NCI-H345 treated with DMSO at 0.1 percent for 48 hours (cell line): ENCODE data around the gene TBXA2R.

Experiments used
- DNase-seq: peaks from one replicate; lab custom pipeline; 2025; ENCODE audit not compliant: unreplicated experiment; lab: John Stamatoyannopoulos, UW

Gene TBXA2R

DNA sequence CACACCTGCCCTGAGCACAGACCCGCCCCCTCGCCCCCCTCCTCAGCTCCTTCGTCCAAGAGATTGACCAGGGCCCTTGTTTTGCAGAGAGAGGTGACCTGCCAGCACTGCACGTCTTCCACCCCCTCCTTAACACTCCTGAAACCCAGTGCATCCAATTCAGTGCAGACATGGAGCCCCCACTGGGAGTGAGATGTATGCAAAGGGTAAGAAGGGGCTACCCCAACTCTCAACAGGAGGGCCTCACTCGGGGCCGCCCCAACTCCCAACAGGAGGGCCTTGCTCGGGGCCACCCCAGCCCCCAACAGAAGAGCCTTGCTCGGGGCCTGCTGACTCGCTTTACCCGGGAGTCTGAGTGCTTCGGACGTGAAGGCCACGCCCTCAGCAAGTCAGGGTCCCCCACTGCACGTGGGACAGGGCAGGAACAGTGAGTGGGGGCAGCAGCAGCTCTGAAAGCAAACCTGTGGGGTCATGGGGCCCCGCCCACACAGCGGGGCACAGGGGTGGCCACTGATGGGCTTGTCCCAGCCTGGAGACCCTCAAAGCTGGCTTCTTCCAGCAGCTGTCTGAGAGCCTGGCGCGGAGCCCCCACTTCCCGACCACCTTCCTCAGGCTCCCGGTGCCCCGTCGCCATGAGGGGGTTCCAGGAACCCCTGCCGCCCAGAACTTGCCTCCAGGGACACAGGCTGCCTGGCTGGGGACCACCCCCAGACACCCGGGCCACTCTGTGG is 14.3 kb upstream of the TBXA2R start:
- DNase-seq, result no peak

GRCh38 chr19:3620145-3620816 is 13.6 kb upstream of the TBXA2R start:
- DNase-seq, result no peak

GRCh38 chr19:3619631-3620012 is 12.9 kb upstream of the TBXA2R start:
- DNase-seq, result no peak

- no peak for DNase-seq
These were observed 12.3 kb upstream of the TBXA2R start for GRCh38 chr19:3618811-3619630.

GRCh38 chr19:3618144-3618810 is 11.6 kb upstream of the TBXA2R start:
- no peak for DNase-seq

DNA sequence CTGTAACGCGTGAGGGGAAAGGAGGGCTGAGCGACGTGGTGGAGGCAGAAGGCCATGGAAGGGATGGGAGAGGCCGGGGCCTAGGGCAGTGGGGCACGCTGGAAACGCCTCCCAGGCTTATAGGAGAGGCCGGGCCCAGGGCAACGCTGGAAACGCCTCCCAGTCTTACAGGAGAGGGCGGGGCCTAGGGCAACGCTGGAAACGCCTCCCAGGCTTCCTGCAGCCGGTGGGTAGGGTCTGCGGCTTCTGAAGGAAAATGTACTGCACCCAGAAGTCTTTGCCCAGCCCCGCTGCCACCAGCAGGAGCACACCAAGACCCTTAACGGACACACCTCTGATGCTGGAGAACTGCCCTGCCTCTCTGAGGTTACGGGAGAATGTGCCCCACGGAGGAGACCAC is 10.8 kb upstream of the TBXA2R start:
- DNase-seq, result no peak

GRCh38 chr19:3615524-3616135 is 9.0 kb upstream of the TBXA2R start:
- no peak for DNase-seq

GRCh38 chr19:3614858-3615505 is 8.3 kb upstream of the TBXA2R start:
- DNase-seq, result no peak

DNA sequence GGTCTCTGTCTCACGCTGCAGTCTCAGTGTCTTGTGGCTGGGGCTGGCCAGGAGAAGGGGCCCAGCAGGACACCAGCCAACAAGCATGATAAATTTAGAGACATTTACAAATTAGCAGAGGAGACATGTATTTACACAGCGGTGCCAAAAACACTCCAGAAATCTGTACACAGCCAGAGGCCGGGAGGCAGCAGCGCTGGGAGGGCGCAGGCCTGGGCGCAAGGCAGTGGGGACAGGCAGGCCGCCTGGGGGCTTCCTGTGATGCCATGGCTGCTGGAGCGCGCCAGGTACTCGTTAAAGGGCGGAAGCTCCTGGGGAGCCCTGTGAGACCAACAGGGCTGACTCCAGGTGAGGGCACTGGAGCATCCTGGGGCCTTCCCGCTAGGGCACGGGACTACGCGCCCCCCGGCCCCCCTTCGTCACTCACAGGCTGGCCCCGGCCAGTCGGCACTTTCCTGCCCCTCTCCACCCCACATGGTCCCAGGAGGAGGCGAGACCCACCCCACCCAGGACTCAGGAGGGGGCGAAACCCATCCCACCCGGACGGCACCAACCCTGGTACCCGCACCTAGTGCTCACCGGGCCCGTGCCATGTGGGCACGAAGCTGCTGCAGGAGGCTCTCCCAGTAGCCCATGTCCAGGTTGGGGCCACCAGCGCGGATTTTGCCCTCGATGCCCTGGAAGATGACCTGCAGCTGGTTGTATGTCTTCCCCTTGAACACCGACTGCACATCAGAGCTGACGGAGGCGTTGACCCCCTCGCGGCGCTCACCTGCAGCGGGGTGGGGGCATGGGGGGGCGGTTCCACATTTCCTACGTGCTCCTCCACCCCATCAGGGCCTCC is 7.4 kb upstream of the TBXA2R start:
- DNase-seq, result peak; percentile 28

- DNase-seq, result no peak
These were observed 6.4 kb upstream of the TBXA2R start for GRCh38 chr19:3612901-3613741.

GRCh38 chr19:3612330-3612729 is 5.7 kb upstream of the TBXA2R start:
- no peak for DNase-seq

DNA sequence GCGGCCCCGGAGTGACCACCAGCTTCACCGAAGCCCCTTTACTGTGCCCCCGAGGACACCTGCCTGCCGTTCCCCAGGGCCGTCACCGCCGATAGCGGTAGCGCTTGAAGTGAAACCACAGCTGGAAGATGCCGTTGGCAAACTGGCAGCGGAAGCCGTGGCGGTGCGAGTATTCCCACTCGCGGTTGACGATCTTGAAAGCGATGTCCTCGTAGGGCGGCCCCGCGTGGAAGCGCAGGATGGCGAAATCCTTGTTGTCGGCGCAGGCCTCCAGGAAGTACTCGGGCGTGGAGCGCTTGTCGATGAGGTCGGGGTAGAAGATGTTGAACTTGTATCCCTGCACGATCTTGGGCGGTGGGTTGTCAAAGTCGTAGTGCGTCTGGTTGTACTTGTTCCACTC is 5.2 kb upstream of the TBXA2R start:
- DNase-seq, result no peak

DNA sequence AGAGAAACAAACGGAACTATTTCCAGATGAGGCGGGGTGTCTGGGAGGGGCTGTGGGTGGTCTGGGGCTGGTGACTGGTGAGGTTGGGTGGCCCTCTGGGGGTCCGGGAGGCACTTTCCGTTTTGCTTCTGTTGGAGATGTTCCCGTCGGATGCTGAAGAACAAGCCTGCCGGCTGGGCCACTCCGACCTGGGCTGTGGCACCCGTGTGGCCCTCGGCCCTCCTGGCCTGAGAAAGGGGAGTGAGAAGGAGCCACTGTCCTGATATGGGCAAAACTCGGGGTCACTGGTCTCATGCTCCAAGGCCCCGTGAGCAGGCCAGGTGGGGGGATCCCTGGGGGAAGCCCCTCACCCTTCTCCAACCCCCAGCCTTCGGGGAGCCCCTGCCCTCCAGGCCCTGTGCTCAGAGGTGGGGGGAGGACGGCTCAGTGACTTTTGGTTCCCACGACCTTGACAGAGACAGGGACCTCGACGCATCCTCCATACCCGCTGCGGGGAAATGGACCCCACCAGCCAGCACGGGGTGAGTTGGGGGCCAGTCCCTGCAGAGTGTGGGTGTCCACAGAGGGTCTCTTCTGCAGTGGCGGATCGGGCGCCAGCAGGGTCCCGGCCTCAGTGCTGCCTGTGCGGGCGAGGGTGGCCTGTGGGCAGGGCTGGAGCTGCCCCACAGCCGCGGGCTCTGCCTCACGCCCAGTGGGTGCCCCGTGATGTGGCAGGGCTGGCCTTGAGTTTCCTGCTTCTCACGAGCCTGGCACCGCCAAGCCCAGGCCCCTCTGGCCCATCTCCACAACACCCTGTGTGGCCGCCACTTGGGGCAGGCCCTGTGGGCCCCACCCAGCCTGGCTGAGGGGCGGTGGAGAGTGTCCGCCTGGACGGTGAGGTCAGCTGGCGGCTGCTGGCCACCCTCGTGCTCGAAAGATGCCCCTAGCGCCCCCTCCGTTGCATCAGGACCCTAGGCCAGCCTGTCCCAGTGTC is 4.4 kb upstream of the TBXA2R start:
- DNase-seq, result no peak

GRCh38 chr19:3609779-3610719 is 3.4 kb upstream of the TBXA2R start:
- DNase-seq, result no peak

DNA sequence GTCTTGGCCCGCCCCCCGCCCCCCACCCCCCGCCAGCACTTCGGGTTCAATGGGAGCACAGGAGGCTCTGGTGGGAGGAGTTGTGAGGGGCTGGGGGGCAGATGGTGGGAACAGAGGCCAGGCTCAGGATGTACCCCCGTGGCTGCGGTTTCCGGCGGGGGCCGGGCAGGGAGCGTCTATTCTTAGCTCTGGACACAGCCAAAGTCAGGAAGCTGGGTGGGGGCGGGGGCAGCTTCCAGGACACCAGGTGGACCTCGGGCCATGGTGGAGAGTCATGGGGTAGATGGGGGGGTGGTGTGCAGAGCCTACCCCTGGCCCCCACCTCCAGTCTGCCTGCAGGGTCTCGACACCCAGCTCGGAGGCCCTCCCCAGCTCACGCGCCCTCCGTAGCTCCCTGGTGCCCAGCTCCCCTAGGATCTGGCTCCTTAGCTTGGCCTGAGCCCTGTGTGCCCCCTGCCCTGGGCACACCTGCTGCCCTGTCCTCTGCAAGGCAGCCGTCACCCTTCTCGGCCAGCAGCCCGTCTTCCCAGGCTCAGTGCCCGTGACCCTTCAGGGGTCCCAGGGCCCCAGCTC is 2.2 kb upstream of the TBXA2R start:
- DNase-seq, result no peak

DNA sequence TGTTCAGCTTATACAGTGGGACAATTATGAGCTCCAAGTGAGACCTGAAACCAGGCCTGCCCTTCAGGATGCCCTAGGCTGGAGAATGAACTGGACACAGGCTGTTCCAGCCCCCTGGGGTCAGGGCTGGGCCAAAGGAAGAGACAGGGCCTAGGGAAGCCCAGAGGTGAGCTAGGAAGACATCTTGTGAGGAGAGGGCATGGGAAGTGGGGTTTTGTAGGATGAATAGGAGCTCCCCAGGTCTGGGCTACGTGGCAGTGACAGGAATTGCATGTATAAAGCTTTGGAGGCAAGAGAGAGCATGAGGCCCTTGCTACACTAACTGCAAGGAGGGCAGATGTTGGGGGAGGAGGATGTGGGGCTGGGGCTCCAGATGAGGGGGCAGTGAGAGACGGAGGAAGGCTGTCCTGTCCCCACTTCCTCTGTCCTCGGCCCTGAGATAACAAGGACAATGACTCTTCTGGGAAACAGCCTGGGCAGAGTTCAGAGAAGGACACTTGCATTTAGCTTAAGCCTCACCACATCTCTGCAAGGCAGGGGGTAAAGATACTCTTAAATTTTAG is 1.5 kb upstream of the TBXA2R start:
- DNase-seq, result no peak
